SK-N-SH (cell line): ENCODE results near the gene ZER1. TPM values are rescaled to one million over a fixed set of nuclear protein-coding genes. Genes with fewer than 3 reads are reported as not detected.

Experiments used
- CTCF ChIA-PET: fragments of 300-600, 350-600 bp; formaldehyde crosslinking; extraction: SDS; loops from one replicate; lab custom pipeline; 2021; lab: Yijun Ruan, JAX
- POLR2A ChIA-PET: fragments of 350-600 bp; sonication (Branson Sonifier 250); formaldehyde crosslinking; extraction: SDS; loops from one replicate; lab custom pipeline; 2020; ENCODE audit warnings: antibody characterized with exemption, inconsistent platforms; lab: Yijun Ruan, JAX
- DNase-seq: peaks from one replicate; pipeline ENCODE4 v3.0.0; 2012
- H2AFZ ChIP-seq: fragments of 200-600 bp; sonication (generic); 2 replicates; pipeline ENCODE4 v1.8.1; 2016; ENCODE audit warnings: antibody characterized with exemption, mild to moderate bottlenecking, low read depth
- H3F3A ChIP-seq: fragments of 200-600 bp; sonication (generic); replicated peaks from 2 replicates; pipeline ENCODE3; 2016; ENCODE audit warnings: antibody characterized with exemption, mild to moderate bottlenecking; ENCODE audit not compliant: insufficient read depth
- H3K27ac ChIP-seq, 2 experiments: fragments of 200-500 bp in 1 of 2; fragments of 200-600 bp in 1 of 2; sonication (Bioruptor generic) in 1 of 2; sonication (generic), shearing (Covaris generic) in 1 of 2; 2 replicates each; pipeline versions ENCODE4 v1.5.1 to v1.6.1; 2014 to 2016; ENCODE audit warnings: low read depth in 2 of 2, inconsistent platforms in 1 of 2, low read length in 1 of 2, mild to moderate bottlenecking in 1 of 2, mixed read lengths in 1 of 2
- H3K27me3 ChIP-seq: fragments of 200-600 bp; sonication (generic), shearing (Covaris generic); 2 replicates; pipeline ENCODE4 v1.6.1; 2016; ENCODE audit warnings: mixed run types; ENCODE audit not compliant: insufficient read depth
- H3K36me3 ChIP-seq, 2 experiments: fragments of 200-500 bp in 1 of 2; fragments of 200-600 bp in 1 of 2; sonication (Bioruptor generic) in 1 of 2; sonication (generic) in 1 of 2; replicated peaks in 1 of 2; 2 replicates each; pipeline versions ENCODE3 to v1.5.1; 2014 to 2016; ENCODE audit warnings: low read length in 1 of 2, mild to moderate bottlenecking in 1 of 2; ENCODE audit not compliant: insufficient read depth in 2 of 2, control insufficient read depth in 1 of 2
- H3K4me1 ChIP-seq, 2 experiments: fragments of 200-500 bp in 1 of 2; fragments of 200-600 bp in 1 of 2; sonication (Bioruptor generic) in 1 of 2; sonication (generic), shearing (Covaris generic) in 1 of 2; 2 replicates each; pipeline versions ENCODE4 v1.5.1 to v1.6.1; 2014 to 2016; ENCODE audit warnings: low read depth in 1 of 2, low read length in 1 of 2, mixed run types in 1 of 2; ENCODE audit not compliant: insufficient read depth in 2 of 2, control insufficient read depth in 1 of 2
- H3K4me2 ChIP-seq: fragments of 200-600 bp; sonication (generic), shearing (Covaris generic); 2 replicates; pipeline ENCODE4 v1.6.1; 2017; ENCODE audit warnings: mixed run types
- H3K4me3 ChIP-seq, 2 experiments: fragments of 200-500 bp in 1 of 2; fragments of 200-600 bp in 1 of 2; sonication (Bioruptor generic) in 1 of 2; sonication (generic), shearing (Covaris generic) in 1 of 2; 2 replicates each; pipeline versions ENCODE4 v1.5.1 to v1.8.1; 2014 to 2016; ENCODE audit warnings: low read depth in 2 of 2, inconsistent platforms in 1 of 2, low read length in 1 of 2, mild to moderate bottlenecking in 1 of 2, mixed read lengths in 1 of 2, moderate library complexity in 1 of 2
- H3K79me2 ChIP-seq: fragments of 200-600 bp; sonication (generic); 2 replicates; pipeline ENCODE4 v1.8.1; 2017; ENCODE audit warnings: mild to moderate bottlenecking; ENCODE audit not compliant: insufficient read depth
- H3K9ac ChIP-seq: fragments of 200-600 bp; sonication (generic); 2 replicates; pipeline ENCODE4 v1.6.1; 2017; ENCODE audit warnings: mixed run types
- H3K9me2 ChIP-seq: fragments of 200-600 bp; sonication (generic); 2 replicates; pipeline ENCODE4 v1.6.1; 2017; ENCODE audit warnings: mixed run types
- H3K9me3 ChIP-seq: fragments of 200-600 bp; sonication (generic); 2 replicates; pipeline ENCODE4 v1.6.1; 2017; ENCODE audit warnings: mixed run types, mild to moderate bottlenecking, moderate library complexity
- H4K20me1 ChIP-seq: fragments of 200-600 bp; sonication (generic); 2 replicates; pipeline ENCODE4 v1.6.1; 2017; ENCODE audit warnings: mild to moderate bottlenecking, mixed run types; ENCODE audit not compliant: insufficient read depth
- CHD2 ChIP-seq: fragments of 150-350 bp; IDR thresholded peaks from 2 replicates; pipeline ENCODE4 v1.6.1; 2018; ENCODE audit warnings: low read length; ENCODE audit not compliant: partially characterized antibody
- EZH2phosphoT487 ChIP-seq: fragments of 200-600 bp; sonication (generic); IDR thresholded peaks from 2 replicates; pipeline ENCODE4 v1.6.1; 2017; ENCODE audit warnings: low read depth, mixed run types, mild to moderate bottlenecking, antibody characterized with exemption, moderate library complexity, borderline replicate concordance
- FOXJ3 ChIP-seq: sonication (generic); formaldehyde crosslinking; IDR thresholded peaks from 2 replicates; pipeline ENCODE4 v1.5.1; 2020; ENCODE audit warnings: mild to moderate bottlenecking, missing genetic modification reagents
- RAD21 ChIP-seq: IDR thresholded peaks from 2 replicates; pipeline ENCODE4 v1.6.1; 2012; ENCODE audit warnings: mild to moderate bottlenecking, low read length
- USF2 ChIP-seq: fragments of 150-350 bp; IDR thresholded peaks from 2 replicates; pipeline ENCODE4 v1.6.1; 2017; ENCODE audit warnings: antibody characterized with exemption, low read length, low read depth, borderline replicate concordance
- ZBTB33 ChIP-seq: IDR thresholded peaks from 2 replicates; pipeline ENCODE4 v1.4.0; 2012; ENCODE audit warnings: low read depth, borderline replicate concordance
- WGBS: methylation state at CpG from one replicate; pipeline ENCODE4 v1.1.6; 2017; ENCODE audit warnings: low lambda C conversion rate; 5-methylcytosine and 5-hydroxymethylcytosine counted together
- polyA plus RNA-seq, 3 experiments: library from polyadenylated mRNA; depleted of rRNA; stranded (reverse); fragments of >200 nt; gene quantifications; 2 replicates each; pipeline ENCODE4 v1.2.3, GENCODE V29; 2012

ZER1 gene
- polyA plus RNA-seq, 1 of the 3 experiments (the other 2 are of a cell fraction), result 30.9 TPM

- H2AFZ ChIP-seq, result no peak overlapping the region; the same call in 1 of the 2 replicates
- TF ChIP-seq EZH2phosphoT487 (no peak), FOXJ3 (CRISPR knock-in tag) (no peak)
- no peaks in the 10 kb centered on the region for H3K9me3 ChIP-seq
- H3K27ac ChIP-seq, result no peak overlapping the region
- no peak for DNase-seq
- no peak overlapping the region for H3K4me3 ChIP-seq
- peaks cover 2% of the 10 kb centered on the region for H3F3A ChIP-seq
- H3K27me3 ChIP-seq, result no peaks in the 10 kb centered on the region
- H3K4me2 ChIP-seq, result no peak overlapping the region
- no peak overlapping the region for H3K9ac ChIP-seq
- 81% methylated on average over 11 of the region's 17 CpGs for WGBS
- ChIA-PET CTCF (interaction anchor here (1.3 to 9.1 kb wide), 2 partner anchors 17 to 47 kb away, joined by 4 to 64 read pairs; partner anchors contain the start of gene PKN3), POLR2A (no interaction called here)
- H3K79me2 ChIP-seq, result peaks cover 9% of the 10 kb centered on the region
- peaks cover 0 to 7% of the 10 kb centered on the region in 2 experiments for H3K36me3 ChIP-seq
- H4K20me1 ChIP-seq, result peaks cover 8% of the 10 kb centered on the region
- H3K4me1 ChIP-seq, result peaks cover 0 to 4% of the 10 kb centered on the region in 2 experiments; a peak in 1 of 4 replicates
- no peaks in the 10 kb centered on the region for H3K9me2 ChIP-seq
Measured at GRCh38 chr9:128685636-128686489, 85.9 kb downstream of the ZER1 start.

GRCh38 chr9:128684325-128685199 lies 87.2 kb downstream of the ZER1 start:
- H3K27ac ChIP-seq, result no peak overlapping the region
- 81% methylated on average over 15 of the region's 15 CpGs for WGBS
- H3K9me2 ChIP-seq, result no peaks in the 10 kb centered on the region
- H3K79me2 ChIP-seq, result no peaks in the 10 kb centered on the region; the same call in 1 of the 2 replicates
- H4K20me1 ChIP-seq, result no peaks in the 10 kb centered on the region
- TF ChIP-seq RAD21 (no peak), CHD2 (no peak), USF2 (no peak), ZBTB33 (no peak)
- H3K9ac ChIP-seq, result no peak overlapping the region
- ChIA-PET POLR2A (no interaction called here), CTCF (interaction anchor here (1.3 kb wide), 1 partner anchor 48 kb away, joined by 4 read pairs; no protein-coding TSS in a partner anchor)
- no peaks in the 10 kb centered on the region for H3F3A ChIP-seq
- H3K9me3 ChIP-seq, result no peaks in the 10 kb centered on the region
- H3K36me3 ChIP-seq, result no peaks in the 10 kb centered on the region
- DNase-seq, result no peak
- 0 out of 2 replicates have a peak overlapping the region, but pooled peaks have one; percentile 29 for H2AFZ ChIP-seq
- H3K27me3 ChIP-seq, result no peaks in the 10 kb centered on the region
- no peak overlapping the region for H3K4me2 ChIP-seq
- H3K4me3 ChIP-seq, result no peak overlapping the region
- peaks cover 0 to 4% of the 10 kb centered on the region in 2 experiments; a peak in 1 of 4 replicates for H3K4me1 ChIP-seq
